AG08396 (cell line): ENCODE data around the gene MAMSTR.
"Not testable (repeated sequence)": the region's sequence is repeated elsewhere in the genome, so short reads cannot be mapped to it uniquely, and the experiment has no call there.

Experiments
- DNase-seq: peaks from one replicate; pipeline ENCODE4 v3.0.0; 2012; ENCODE audit warnings: low spot score, mixed read lengths

The MAMSTR gene

DNA sequence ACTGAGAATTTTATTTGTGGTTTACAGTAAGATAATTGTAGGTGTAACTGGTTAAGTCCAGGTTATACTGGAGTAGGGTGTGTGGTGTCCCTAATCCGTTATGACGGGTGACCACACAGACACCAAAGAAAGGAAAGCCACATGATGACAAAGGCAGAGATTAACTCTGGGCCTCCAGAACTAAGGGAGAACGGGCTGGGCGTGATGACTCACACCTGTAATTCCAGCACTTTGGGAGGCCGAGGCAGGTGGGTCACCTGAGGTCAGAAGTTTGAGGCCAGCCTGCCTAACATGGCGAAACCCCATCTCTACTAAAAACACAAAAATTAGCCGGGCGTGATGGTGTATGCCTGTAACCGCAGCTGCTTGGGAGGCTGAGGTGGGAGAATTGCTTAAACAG is 33.9 kb downstream of the MAMSTR start:
- DNase-seq: no peak

DNA sequence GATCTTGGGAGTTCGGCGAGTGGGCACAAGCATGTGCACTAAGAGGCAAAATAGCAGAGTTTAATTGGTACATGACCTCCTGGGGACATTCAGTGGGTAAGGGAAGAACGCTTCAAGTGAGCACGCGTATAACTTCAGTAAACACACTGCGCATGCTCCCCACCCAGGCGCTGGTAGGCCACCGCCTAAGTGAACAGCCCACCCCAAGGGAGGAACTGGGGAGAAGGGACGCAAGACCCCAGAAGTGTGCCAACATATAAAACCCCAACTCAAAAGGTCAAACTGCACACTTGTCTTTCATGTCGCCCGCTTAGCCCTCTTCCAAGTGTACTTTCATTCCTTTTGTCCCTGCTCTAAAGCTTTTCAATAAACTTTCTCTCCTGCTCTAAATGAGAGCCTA is 36.2 kb downstream of the MAMSTR start:
- peak; percentile 34 for DNase-seq

- peak; percentile 91 for DNase-seq
Observed at GRCh38 chr19:48681127-48681470, 38.4 kb downstream of the MAMSTR start.

- no peak for DNase-seq
Observed at GRCh38 chr19:48680436-48681126, 38.9 kb downstream of the MAMSTR start.

- not testable (repeated sequence) for DNase-seq
Observed at GRCh38 chr19:48680006-48680405, 39.5 kb downstream of the MAMSTR start.

- no peak for DNase-seq
Observed at GRCh38 chr19:48678201-48678600, 41.3 kb downstream of the MAMSTR start.

DNA sequence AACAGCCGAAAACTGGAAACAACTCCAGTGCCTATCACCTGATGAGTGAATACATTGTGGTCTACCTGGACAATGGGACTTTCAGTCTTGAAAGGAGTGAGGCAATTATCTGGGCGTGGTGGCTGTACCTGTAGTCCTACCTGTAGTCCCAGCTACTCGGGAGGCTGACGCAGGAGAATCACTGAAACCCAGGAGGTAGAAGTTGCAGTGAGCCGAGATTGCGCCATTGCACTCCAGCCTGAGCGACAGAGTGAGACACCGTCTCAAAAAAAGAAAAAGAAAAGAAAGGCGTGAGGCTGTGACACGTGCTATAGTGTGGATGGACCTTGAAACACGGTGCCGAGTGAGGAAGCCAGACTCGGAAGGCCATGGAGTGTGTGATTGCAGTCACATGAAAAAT is 42.6 kb downstream of the MAMSTR start:
- no peak for DNase-seq

GRCh38 chr19:48676487-48676886 is 43.0 kb downstream of the MAMSTR start:
- no peak for DNase-seq

GRCh38 chr19:48674921-48675824 is 44.4 kb downstream of the MAMSTR start:
- peak; percentile 95 for DNase-seq

DNA sequence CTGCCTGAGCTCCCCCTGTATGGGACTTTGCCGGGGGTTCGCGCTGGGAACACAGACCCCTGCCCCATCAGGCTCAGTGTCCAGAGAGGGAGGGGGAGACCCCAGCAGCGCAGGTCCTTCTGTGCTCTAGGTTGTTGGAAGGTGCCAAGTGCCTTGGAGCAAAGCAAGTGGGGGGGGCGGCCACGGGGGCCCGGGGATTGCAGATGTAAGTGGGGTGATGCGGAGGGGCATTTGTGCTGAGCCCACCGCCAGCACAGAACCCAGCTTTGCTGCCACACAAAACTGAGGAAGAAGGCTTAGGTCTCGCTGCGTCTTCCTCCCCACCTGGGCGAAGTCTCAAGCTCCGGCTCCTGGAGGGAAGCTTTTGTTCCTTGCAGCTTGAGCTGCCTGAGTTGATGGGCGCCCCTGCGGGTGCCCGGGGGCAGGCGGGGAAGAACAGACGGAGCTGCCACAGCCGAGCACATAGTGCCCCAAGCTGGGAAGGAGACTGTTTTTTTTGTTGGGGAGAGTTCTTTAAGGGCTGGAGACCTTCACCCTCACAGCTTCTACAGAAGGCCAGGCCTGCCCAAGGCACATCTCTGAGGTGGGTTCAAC is 45.2 kb downstream of the MAMSTR start:
- DNase-seq: no peak

DNA sequence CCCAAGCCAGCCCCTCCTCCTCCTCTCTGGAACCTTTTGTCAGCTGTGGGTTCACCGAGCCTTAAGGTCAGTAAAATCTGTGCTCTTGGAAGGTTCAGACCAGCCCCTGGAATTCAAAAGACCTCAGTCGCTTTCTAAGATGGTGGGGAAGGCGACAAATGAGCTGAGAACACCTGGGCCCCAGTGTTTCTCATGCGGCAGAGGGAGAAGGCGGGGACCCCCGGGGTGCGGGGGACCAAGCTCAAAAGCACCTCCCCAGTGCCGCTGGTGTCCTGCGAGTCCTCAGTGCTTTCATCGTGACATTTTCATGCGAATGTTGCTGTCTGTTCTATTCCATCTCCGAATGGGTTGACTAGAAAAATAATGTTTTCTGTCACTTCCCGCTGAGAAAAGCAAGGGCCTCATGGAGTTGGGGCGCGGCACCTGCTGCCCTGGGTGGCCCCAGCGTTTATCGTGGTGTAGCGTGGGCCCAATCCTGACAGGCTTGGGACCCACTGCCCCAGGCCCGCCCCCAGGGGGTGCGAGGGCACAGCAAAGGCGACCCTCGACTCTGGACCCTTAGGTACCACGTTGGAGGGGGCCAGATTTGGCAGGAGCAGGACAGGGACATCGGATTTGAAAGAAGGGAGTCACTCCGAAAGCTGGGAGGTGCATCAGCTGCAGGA is 46.0 kb downstream of the MAMSTR start:
- no peak for DNase-seq

GRCh38 chr19:48672994-48673393 is 46.5 kb downstream of the MAMSTR start, which contains the start of gene NTN5:
Gene NTN5, minus strand, starts transcription at chr19:48673017. Its CDS starts 2,031 bp downstream, at chr19:48670986.
- no peak for DNase-seq

DNA sequence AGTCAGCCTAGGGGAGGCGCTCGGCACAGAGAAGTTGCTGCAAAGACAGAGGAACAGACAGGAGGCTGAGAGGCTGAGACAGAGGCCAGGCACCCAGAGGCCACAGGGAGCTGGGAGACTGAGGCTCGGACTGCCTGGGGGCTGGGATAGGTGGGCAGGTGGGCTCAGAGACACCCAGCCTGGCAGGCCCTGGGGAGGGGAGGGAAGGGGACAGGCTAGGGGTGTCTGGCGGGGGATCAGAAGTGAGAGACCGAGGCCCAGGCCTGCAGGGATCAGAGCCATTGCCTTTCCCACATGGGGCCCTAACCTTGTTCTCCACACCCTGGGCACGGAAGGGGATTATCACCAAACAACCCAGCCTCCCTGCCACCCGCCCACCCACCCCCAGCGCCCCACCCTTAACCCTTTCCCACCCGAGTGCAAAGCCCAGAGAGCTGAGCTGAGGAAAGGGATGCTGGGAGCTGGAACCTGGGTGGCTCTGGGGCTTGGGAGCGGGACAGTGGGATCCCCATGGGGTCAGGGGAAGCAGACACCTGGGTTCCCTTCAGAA is 48.0 kb downstream of the MAMSTR start:
- DNase-seq: no peak

DNA sequence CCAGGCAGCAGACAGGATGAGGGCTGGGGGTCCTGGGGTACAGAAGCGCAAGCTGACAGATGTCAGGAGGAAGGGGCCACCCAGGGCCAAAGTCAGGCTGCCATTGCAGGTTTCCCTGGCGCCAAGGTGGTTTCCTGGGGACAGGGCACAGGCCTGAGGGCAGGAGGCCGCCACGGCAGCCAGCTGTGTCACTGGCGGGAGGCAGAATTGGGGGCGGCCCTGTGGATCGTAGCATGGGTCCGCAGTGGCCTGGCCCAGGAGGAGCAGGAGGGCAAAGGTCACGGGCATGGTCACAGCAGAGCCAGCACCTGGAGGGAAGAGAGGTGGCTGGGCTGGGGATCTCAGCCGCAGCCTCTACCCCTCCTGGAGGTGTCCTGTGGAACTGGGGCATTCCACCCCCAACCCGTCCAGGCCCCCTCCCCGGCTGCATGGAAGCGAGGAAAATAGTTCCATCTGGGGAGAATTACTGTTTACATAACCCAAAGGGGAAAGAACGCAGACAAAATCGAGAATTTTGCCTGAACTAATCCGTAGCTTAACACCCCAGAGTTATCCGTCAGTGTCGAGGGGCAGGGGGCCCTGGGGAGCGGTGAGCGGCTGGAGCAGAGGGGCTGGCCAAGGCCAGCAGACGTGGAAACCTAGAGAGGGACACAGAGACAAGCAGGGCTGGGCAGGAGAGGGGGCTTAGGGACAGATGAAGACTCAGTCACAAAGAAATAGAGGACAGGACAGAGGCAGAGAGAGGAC is 48.7 kb downstream of the MAMSTR start:
- no peak for DNase-seq

DNA sequence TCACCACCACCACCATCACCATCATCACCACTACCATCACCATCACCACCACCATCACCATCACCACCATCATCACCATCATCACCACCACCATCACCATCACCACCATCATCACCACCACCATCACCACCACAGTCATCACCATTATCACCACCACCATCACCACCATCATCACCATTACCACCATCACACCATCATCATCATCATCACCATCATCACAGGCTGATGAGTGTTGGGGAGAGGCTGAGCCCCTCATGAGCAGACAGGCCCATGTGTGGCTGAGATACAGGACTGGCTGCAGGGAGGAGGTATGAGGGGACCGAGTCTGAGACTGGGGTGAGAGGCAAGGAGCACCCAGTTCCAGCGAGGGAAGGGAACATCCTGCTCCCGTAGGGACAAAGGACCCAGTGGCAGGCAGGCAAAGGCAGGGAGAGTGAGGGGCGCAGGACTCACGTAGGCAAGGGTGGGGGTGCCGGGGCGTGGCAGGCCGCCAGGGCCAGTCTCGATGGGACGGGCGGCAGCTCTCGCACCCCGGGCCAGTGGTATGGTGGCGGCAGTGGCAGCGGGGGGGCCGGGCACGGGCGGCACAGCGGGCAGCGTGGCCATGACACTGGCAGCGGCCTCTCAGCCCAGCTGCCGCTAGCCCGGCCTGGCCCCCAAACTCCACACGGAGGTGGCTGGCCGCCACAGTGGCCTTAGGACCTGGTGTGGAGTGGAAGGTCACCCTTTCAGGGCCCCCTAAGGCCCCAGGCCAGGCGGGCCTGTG is 49.4 kb downstream of the MAMSTR start:
- no peak for DNase-seq

DNA sequence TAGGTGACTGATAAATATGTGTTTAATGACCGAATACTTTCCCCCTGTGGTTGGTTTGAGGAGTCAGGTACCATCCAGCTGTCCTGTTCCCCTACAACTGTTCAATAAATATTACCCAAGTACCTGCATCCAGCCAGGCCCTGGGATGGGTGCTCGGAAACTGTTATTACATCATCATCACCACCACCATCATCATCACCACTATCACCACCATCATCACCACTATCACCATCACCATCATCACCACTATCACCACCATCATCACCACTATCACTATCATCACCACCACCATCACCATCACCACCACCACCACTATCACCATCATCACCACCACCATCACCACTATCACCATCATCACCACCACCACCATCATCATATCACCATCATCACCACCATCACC is 50.8 kb downstream of the MAMSTR start:
- no peak for DNase-seq

DNA sequence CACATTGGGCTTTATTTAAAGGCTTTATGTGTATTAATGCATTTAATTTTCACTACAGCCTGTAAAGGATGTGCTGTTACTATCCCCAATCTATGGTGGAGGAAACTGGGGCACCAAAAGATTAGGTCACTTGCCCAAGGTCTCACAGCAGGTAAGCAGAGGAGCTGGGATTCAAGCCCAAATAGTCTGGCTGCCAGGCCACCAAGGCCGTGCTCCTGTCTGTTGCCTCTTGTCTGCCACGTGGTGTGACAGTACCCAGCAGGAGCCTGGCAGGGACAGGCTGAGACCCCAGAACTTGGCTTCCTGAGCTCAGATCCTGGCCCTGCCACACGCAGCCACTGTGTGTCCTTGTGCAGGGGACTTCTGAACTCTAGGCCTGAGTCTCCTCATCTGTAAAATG is 51.2 kb downstream of the MAMSTR start:
- DNase-seq: no peak

- no peak for DNase-seq
Observed at GRCh38 chr19:48665786-48666185, 53.7 kb downstream of the MAMSTR start.

- DNase-seq: no peak
Observed at GRCh38 chr19:48664476-48664875, 55.0 kb downstream of the MAMSTR start.

- no peak for DNase-seq
Observed at GRCh38 chr19:48663667-48664066, 55.9 kb downstream of the MAMSTR start.
